HG02571 (cell line): ENCODE data around the gene AQP2.

Experiments used
- ATAC-seq: cut with Tn5 transposase; IDR thresholded peaks from one replicate; pipeline ENCODE4 v1.9.1; 2021; ENCODE audit warnings: mild to moderate bottlenecking, moderate library complexity; ENCODE audit not compliant: unreplicated experiment

The AQP2 gene, protein sequence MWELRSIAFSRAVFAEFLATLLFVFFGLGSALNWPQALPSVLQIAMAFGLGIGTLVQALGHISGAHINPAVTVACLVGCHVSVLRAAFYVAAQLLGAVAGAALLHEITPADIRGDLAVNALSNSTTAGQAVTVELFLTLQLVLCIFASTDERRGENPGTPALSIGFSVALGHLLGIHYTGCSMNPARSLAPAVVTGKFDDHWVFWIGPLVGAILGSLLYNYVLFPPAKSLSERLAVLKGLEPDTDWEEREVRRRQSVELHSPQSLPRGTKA

GRCh38 chr12:49950273-49951251 is at the start of gene AQP2:
Gene AQP2, plus strand, starts transcription at chr12:49950737. Its CDS starts 94 bp downstream, at chr12:49950831.
- no peak for ATAC-seq

DNA sequence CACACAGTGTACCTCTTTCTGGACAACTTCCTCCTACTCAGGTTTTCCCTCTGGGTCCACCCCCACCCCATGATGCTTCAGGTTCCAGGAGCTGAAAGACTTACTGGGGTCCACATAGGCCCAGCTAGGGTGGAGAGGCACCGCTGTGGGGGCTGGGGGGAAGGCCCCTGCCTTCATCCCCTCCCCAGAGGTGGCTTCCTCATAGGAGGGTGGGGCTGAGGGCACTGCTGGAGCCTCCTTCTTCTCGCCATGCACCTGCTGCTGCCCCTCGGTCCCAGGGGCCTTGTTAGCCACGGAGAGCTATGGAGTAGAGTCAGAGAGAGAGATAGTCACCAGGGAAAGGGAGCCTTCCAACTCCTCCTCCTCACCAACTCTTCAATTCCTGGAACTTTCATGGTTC is 49.5 kb upstream of the AQP2 start:
- no peak for ATAC-seq

- ATAC-seq = no peak
Measured at GRCh38 chr12:49901986-49902385, 48.6 kb upstream of the AQP2 start.

- ATAC-seq = no peak
Measured at GRCh38 chr12:49902399-49903350, 47.9 kb upstream of the AQP2 start.

DNA sequence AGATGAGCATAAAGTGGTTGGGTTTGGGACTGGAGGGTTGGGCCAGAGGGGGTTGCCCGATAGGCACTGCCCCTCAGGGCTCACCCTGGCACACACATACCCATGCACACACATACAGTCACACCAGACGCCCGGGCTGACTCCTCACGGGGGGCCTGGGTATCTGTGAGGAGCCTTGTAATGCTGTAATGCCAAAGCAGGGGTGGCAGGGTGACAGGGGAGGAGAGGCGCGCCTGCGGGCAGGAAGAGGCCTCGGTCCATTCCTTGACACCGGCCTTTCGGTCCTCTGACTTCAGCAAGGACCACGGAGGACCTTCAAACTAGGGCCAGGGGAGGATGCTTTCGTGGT is 47.2 kb upstream of the AQP2 start:
- no peak for ATAC-seq

GRCh38 chr12:49903700-49904423 is 46.7 kb upstream of the AQP2 start, which contains the start of gene FAIM2:
Gene FAIM2, minus strand, starts transcription at chr12:49903900. Its CDS starts 108 bp downstream, at chr12:49903792.
- no peak for ATAC-seq

DNA sequence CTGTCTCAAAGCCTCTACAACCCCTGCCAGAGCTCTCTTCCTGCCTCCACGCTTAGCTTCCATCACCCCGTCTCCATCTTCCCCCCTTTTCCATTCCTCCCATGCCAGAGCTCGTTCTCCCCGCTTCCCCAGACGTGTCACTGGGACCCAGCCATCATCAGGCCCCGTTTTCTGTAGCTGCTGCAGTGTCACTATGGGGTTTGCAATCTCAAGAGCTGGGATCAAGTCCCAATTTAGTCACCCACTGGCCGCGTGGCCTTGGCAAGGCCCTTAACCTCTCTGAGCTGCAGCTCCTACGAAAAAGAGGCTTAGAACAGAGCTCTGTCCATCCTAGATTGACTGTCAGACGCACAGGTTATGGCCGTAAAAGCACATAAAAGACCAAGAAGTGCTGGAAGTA is 45.9 kb upstream of the AQP2 start:
- no peak for ATAC-seq

- no peak for ATAC-seq
Measured at GRCh38 chr12:49905718-49906314, 44.7 kb upstream of the AQP2 start.

DNA sequence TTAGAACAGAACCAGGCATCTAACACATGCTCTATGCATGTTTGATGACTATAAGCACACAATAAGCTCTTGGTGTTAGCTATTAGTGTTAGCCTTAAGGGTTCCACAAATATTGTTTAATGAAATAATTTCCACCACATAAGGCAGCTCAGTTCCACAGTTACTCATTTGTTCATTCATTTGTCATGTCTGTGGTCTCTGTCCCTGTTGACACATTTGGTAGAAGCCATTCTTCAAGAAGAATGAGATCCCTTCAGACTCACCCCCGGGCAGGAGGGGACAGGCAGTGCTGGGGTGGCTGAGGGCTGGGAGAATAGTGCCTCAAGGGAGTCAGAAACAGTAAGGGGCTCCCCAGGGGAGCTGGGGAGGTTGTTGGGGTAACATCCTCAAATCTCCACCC is 43.2 kb upstream of the AQP2 start:
- ATAC-seq = no peak

- ATAC-seq = no peak
Measured at GRCh38 chr12:49909356-49909755, 41.2 kb upstream of the AQP2 start.

GRCh38 chr12:49909826-49910225 is 40.7 kb upstream of the AQP2 start:
- ATAC-seq = no peak

GRCh38 chr12:49910331-49911212 is 40.0 kb upstream of the AQP2 start:
- no peak for ATAC-seq

DNA sequence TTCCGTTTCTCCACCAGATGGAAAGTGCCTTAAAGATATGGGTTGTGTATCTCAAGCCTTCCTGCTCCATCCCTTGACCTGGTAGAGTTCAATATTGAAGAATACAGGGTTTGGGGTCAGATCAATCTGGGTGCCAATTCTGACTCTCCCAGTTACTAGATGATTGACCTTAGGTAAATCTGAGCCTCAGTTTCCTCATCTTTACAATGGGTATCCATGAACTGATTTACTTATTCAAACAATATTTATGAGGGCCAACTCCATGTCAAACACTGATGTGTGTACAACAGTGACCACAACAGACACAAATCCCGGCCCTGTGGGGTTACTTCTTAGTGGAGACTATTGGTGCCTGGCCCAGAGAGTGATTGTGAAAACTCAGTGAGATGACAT is 39.3 kb upstream of the AQP2 start:
- ATAC-seq = no peak

DNA sequence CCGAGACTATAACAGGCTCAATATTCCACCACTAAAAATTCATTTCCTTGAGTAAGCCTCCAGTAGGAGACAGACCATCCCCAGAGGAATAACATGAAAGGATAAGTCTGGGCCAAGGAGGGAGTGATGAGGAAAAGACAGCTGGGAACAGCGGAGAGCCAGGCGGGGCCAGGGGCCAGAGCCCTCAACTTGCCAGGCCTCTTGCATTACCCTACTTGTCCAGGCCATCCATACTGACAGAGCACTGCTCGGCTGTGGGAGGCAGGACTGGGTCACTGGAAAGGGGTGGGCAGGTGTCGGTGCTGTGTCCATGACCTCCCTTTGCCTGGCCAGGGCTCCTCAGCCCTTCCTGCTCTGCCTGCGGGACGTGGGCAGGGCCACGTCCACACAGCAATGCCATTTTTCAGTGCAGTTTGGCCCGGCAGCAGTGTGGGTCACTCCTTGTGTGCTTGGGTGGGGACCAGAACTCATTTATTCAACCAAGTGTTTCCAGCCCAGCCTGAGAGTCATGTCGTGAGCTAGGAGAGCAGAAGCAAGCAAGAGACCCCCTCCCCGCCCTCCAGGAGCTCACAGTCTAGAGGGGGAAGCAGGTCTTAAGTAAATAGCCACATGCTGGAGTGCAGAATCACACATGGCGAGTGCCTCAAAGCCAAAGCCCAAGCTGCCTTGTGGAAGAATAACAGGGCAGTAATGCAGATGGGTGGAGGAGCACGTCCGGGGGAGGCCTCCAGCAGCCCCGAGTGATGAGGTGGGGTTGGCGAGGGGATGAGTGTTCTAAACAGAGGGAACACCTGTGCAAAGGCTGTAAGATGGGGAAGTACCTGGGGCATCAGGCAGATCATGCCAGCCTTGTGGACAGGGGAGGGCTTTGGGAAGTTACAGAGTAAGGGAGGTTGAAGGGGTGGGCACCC is 37.9 kb upstream of the AQP2 start:
- no peak for ATAC-seq

DNA sequence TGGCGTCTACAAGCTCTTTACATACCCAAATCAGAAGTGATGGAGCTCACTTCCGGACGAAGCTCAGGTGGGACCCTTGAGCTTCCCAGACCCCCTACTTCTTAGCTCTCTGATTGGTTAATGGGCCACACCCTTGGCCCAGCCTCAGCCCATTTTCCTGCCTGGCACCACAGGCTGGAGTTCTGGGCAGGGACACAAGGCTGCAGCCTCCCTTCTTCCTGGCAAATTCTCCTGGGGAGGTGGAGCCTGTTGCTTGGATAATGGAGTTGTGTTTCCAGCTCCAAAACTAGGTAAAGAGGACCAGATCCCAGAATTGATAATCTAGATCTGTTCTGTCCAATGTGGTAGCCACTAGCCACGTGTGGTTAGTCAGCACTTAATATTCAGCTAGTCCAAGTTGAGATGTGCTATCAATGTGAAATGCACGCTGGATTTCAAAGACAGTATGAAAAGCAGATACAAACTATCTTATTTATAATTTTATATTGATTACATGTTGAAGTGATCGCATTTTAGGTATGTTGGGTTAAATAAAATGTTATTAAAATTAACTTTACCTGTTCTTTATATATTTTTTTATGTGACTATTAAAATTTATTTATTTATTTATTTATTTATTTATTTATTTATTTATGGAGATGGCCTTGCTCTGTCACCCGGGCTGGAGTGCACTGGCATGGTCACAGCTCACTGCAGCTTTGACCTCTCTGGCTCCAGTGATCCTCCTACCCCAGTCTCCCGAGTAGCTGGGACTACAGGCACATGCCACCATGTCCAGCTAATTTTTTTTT is 34.2 kb upstream of the AQP2 start:
- no peak for ATAC-seq

- no peak for ATAC-seq
Measured at GRCh38 chr12:49917166-49917787, 33.3 kb upstream of the AQP2 start.

DNA sequence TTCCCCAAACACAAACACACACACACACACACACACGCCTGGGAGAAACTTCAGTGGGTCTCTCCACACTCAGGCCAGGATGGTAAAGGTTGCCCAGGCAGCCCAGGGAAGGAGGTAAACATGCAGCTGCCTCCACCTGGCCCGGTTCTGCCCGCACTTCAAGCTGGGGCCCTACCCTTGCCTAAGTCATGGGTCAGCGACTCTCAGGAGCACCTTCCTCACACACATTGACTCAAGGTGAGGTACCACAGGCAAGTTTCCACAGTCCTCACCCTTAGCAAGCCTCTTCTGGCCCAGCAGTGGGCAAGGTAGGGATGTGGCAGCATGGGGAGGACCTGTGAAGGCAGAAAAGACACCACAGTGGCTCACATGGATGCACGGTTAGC is 32.8 kb upstream of the AQP2 start:
- ATAC-seq = no peak
